Fibroblast of peridontal ligament (primary cell): Measurements from ENCODE around the gene SULT1B1.

Source experiments
- DNase-seq: peaks from one replicate; pipeline ENCODE4 v3.0.0-alpha.2; 2010; ENCODE audit errors: extremely low read depth

SULT1B1 gene

GRCh38 chr4:69697536-69698242 lies 62.7 kb downstream of the SULT1B1 start:
- DNase-seq = no peak

GRCh38 chr4:69689599-69689998 lies 70.8 kb downstream of the SULT1B1 start:
- peak; percentile 50 for DNase-seq

GRCh38 chr4:69684804-69685203 lies 75.6 kb downstream of the SULT1B1 start:
- no peak for DNase-seq
